Measurements from ENCODE around the gene AFDN. TPM values are rescaled to one million over a fixed set of nuclear protein-coding genes. Genes with fewer than 3 reads are reported as not detected.

The AFDN gene
- total and polyA plus RNA-seq, 2 of the 8 experiments (the other 6 are each of a cell fraction or from before 2014, with no cell fraction given), result 53.4 to 192 TPM

DNA sequence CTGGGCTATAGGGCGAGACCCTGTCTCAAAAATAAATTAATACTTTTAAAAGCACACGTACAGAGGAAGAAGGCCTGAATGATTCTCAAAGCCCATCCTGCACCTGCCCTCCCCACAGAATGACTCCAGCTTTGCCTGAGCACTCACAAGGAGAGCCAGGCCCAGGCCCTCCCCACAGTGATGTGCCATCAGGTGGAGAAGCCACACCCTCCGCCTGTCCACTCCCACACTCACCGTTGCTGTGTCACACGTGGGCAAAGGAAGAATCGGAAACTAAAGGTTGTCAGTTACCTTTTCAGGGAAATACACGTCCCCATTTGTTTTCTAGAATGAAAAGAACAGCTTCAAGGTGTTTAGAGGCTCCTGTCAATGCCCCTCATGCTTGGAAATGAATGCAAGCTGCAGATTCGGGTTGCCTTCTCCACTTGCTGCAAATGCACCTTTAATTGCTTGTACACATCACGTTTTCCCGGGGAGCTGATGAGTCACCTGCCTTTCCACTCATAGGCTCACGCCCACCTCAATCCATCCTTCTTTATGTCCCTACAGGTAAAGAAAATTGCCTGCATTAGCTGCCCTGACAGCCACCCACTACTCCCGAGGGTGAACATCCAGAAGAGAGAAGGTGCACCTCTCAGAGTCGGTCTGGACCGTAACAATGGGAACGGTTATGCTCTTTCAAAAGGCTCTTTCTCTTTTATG is 45.5 kb upstream of the AFDN start:
- Histone ChIP-seq H3K4ac (replicated peaks; ENCODE audit: insufficient read length, low read depth, low read length) (no peak overlapping the region), H2BK12ac (ENCODE audit: low read depth, low read length) (no peak overlapping the region), H3K79me1 (ENCODE audit: low read depth, low read length) (no peaks in the 10 kb centered on the region), H2AFZ (ENCODE audit: low read length) (no peak overlapping the region), H4K5ac (ENCODE audit: insufficient read length, low read depth, low read length) (no peak overlapping the region), H2BK20ac (ENCODE audit: low read length) (no peak overlapping the region), H3K27me3 (replicated peaks in 1 of 4; ENCODE audit: control insufficient read depth in 3 of 4, extremely low read depth in 1 of 4, insufficient read depth in 3 of 4, low read length in 3 of 4) (no peaks in the 10 kb centered on the region), H2BK15ac (ENCODE audit: low read length) (no peak overlapping the region), H3K4me2 (ENCODE audit: insufficient read depth in 1 of 2, low read depth in 2 of 2, low read length in 2 of 2) (no peak overlapping the region), H3K23me2 (ENCODE audit: low read depth, low read length) (no peaks in the 10 kb centered on the region), H3K18ac (ENCODE audit: extremely low read depth, low read length) (no peak overlapping the region), H3K9me3 (ENCODE audit: insufficient read depth in 2 of 2, low read depth in 1 of 2, low read length in 1 of 2) (no peaks in the 10 kb centered on the region), H3K23ac (ENCODE audit: insufficient read length) (no peak overlapping the region), H3K9ac (replicated peaks in 1 of 4; ENCODE audit: extremely low read depth in 1 of 4, low read depth in 3 of 4, low read length in 3 of 4) (no peak overlapping the region), H2BK120ac (replicated peaks; ENCODE audit: low read depth, low read length) (no peak overlapping the region), H3K36me3 (ENCODE audit: control insufficient read depth in 2 of 4, insufficient read depth in 4 of 4, low read length in 3 of 4) (no peaks in the 10 kb centered on the region), H3K27ac (ENCODE audit: low read depth, low read length) (no peak overlapping the region), H3K14ac (ENCODE audit: insufficient read length) (no peak overlapping the region), H4K20me1 (replicated peaks in 1 of 2; ENCODE audit: control insufficient read depth in 1 of 2, insufficient read depth in 2 of 2, low read length in 2 of 2) (no peaks in the 10 kb centered on the region), H3K4me1 (replicated peaks in 1 of 4; ENCODE audit: control insufficient read depth in 3 of 4, insufficient read depth in 4 of 4, low read length in 3 of 4) (no peaks in the 10 kb centered on the region), H4K8ac (ENCODE audit: extremely low read depth, insufficient read depth, low read length) (no peak overlapping the region), H2AK5ac (ENCODE audit: low read depth, low read length) (no peak overlapping the region), H3K56ac (replicated peaks; ENCODE audit: insufficient read length, low read depth, low read length) (no peak overlapping the region), H2BK5ac (ENCODE audit: low read depth, low read length) (no peak overlapping the region), H4K91ac (replicated peaks; ENCODE audit: insufficient read length, low read length) (no peak overlapping the region), H3K79me2 (ENCODE audit: control insufficient read depth in 1 of 2, insufficient read depth in 2 of 2, low read length in 2 of 2) (no peaks in the 10 kb centered on the region), H3K4me3 (ENCODE audit: extremely low read depth in 1 of 4, insufficient read depth in 2 of 4, low read depth in 3 of 4, low read length in 4 of 4) (no peak overlapping the region)
- WGBS, 2 experiments (ENCODE audit: extremely low coverage in 1 of 2, insufficient coverage in 1 of 2, insufficient read length in 1 of 2, insufficient replicate concordance in 2 of 2, low coverage in 1 of 2, low lambda C conversion rate in 2 of 2, missing lambda C conversion rate in 1 of 2), result 80% methylated on average over 15 of the region's 15 CpGs; no CpG with 5 or more reads in 1 of the 2 experiments
- CTCF ChIA-PET (ENCODE audit: partially characterized antibody), result interaction anchor here (0.8 to 1.7 kb wide), 3 partner anchors 10 to 64 kb away, joined by 3 to 4 read pairs (median 4); no protein-coding TSS in a partner anchor
- POLR2A ChIA-PET (ENCODE audit: partially characterized antibody), result no interaction called here
- DNase-seq (ENCODE audit: low read depth in 1 of 2, low spot score in 2 of 2), result no peak
- FAIRE-seq, result no peak
- TF ChIP-seq RBBP5 (IDR thresholded peaks at IDR 0.05; ENCODE audit: borderline replicate concordance, low read depth, low read length), result no peak
- no peak for TF ChIP-seq EZH2 (IDR thresholded peaks at IDR 0.05; ENCODE audit: low read depth, low read length, severe bottlenecking)
- TF ChIP-seq GABPA (IDR thresholded peaks at IDR 0.05; ENCODE audit: borderline replicate concordance, insufficient read depth, low read length), result no peak
- TF ChIP-seq, protein P1, sequence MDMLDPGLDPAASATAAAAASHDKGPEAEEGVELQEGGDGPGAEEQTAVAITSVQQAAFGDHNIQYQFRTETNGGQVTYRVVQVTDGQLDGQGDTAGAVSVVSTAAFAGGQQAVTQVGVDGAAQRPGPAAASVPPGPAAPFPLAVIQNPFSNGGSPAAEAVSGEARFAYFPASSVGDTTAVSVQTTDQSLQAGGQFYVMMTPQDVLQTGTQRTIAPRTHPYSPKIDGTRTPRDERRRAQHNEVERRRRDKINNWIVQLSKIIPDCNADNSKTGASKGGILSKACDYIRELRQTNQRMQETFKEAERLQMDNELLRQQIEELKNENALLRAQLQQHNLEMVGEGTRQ (IDR thresholded peaks at IDR 0.05; ENCODE audit: low read length), result no peak
- TF ChIP-seq POU5F1 (IDR thresholded peaks at IDR 0.05; ENCODE audit: low read depth, low read length), result no peak
- TF ChIP-seq TEAD4 (IDR thresholded peaks at IDR 0.05; ENCODE audit: low read depth, low read length), result no peak
- no peak for TF ChIP-seq TAF7 (optimal IDR thresholded peaks at IDR 0.05; ENCODE audit: borderline replicate concordance, low read depth, low read length)
- no peak for TF ChIP-seq BRCA1 (IDR thresholded peaks at IDR 0.05; ENCODE audit: low read depth, low read length)
- no peak for TF ChIP-seq CTBP2 (IDR thresholded peaks at IDR 0.05; ENCODE audit: borderline replicate concordance, insufficient read depth, insufficient read length, low read length)
- TF ChIP-seq ATF3 (IDR thresholded peaks at IDR 0.05; ENCODE audit: insufficient read depth, low read depth, low read length), result no peak
- no peak for TF ChIP-seq KDM4A (IDR thresholded peaks at IDR 0.05; ENCODE audit: low read depth, low read length, severe bottlenecking)

All from H1 (cell line).